GM10266 (cell line): ENCODE results near the gene SS18L1.

Source experiments
- DNase-seq: peaks from one replicate; pipeline ENCODE4 v3.0.0; 2012; ENCODE audit errors: extremely low spot score
- CTCF ChIP-seq: IDR thresholded peaks from 2 replicates; pipeline ENCODE4 v1.5.1; 2012; ENCODE audit warnings: mild to moderate bottlenecking, low read depth; ENCODE audit not compliant: control insufficient read depth, insufficient read depth; ENCODE audit errors: missing control alignments

Gene SS18L1

GRCh38 chr20:62208061-62208794 is 64.7 kb downstream of the SS18L1 start:
- no peak for DNase-seq
- no peak for TF ChIP-seq CTCF

- no peak for TF ChIP-seq CTCF
- no peak for DNase-seq
Observed at GRCh38 chr20:62208795-62209755, 65.5 kb downstream of the SS18L1 start.

GRCh38 chr20:62209850-62210495 is 66.4 kb downstream of the SS18L1 start:
- no peak for DNase-seq
- no peak for TF ChIP-seq CTCF

GRCh38 chr20:62210496-62210855 is 66.9 kb downstream of the SS18L1 start:
- TF ChIP-seq CTCF, result no peak
- no peak for DNase-seq

GRCh38 chr20:62211216-62211615 is 67.6 kb downstream of the SS18L1 start:
- DNase-seq, result no peak
- no peak for TF ChIP-seq CTCF

GRCh38 chr20:62211769-62212288 is 68.3 kb downstream of the SS18L1 start:
- no peak for TF ChIP-seq CTCF
- DNase-seq, result no peak
